AG04450 (cell line): ENCODE data around the gene SYTL1. TPM values are rescaled to one million over a fixed set of nuclear protein-coding genes. Genes with fewer than 3 reads are reported as not detected.

Experiments
- CTCF ChIA-PET: fragments of 300-600, 350-600 bp; formaldehyde crosslinking; extraction: SDS; loops from one replicate; lab custom pipeline; 2022; ENCODE audit warnings: antibody characterized with exemption, inconsistent platforms; lab: Charles Lee
- POLR2A ChIA-PET: fragments of 350-600 bp; formaldehyde crosslinking; extraction: SDS; loops from one replicate; lab custom pipeline; 2021; ENCODE audit warnings: antibody characterized with exemption, inconsistent platforms; lab: Yijun Ruan, JAX
- DNase-seq: peaks from one replicate; pipeline ENCODE4 v3.0.0-alpha.2; 2011; ENCODE audit warnings: low read depth, low spot score
- H3K27ac ChIP-seq: one replicate; pipeline ENCODE4 v1.5.1; 2012; ENCODE audit warnings: low read depth, low read length, control low read depth
- H3K27me3 ChIP-seq: one replicate; pipeline ENCODE4 v1.6.0; 2012; ENCODE audit warnings: low read length; ENCODE audit not compliant: control insufficient read depth, insufficient read depth
- H3K4me3 ChIP-seq: 2 replicates; pipeline ENCODE4 v1.5.1; 2011; ENCODE audit warnings: mild to moderate bottlenecking, low read depth, low read length, control low read depth
- H3K9me3 ChIP-seq: 2 replicates; pipeline ENCODE4 v1.5.1; 2012; ENCODE audit warnings: low read length; ENCODE audit not compliant: control insufficient read depth, insufficient read depth
- polyA plus RNA-seq: library from polyadenylated mRNA; depleted of rRNA; stranded (reverse); fragments of >200 nt; gene quantifications from 2 replicates; pipeline ENCODE4 v1.2.3, GENCODE V29; 2011
- TF ChIP-seq, protein P1 (sequence below): IDR thresholded peaks from 2 replicates; pipeline ENCODE4 v1.5.1; 2011; ENCODE audit warnings: low read depth, low read length, control low read depth, inconsistent platforms

Gene SYTL1
- polyA plus RNA-seq, 1 experiment, result 0.35 TPM

DNA sequence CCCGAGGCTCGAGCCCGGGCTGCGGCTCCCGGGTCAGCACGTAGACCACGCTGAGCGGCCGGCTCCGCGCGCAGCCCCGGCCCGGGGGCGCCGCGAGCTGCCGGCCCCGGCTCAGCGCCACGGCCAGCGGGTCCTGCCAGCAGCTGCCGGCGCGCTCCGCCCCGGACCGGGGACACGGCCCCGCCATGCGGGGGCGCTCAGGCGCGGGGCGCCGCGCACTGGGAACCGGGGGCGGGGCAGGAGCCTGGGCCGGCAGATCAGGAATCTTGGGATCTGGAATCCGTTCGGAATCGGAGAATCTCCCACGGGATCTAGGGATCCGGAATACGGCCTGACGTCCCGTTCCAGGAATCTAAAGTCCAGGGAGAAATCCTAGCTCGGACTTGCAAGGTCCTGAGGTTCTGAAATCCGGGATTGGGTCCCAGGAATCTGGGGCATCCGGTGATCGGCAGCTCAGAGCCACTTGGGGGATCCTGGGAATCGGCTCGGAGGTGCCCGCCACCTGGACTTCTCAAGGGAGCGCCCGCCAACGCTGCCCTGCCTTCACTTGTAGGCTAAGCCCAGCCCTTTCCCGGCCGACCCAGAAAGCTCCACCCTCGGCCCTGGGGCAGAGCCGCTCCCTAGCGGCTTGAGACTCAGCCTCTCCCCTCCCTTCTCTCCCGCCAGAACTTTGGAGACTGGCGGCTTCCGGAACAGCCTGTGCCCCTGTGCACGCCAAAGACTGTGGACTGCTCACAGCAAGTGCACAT, 24.8 kb downstream of the SYTL1 start, which contains the start of gene MAP3K6:
Gene MAP3K6, minus strand, starts transcription at position 551 of the 749 bp plus-strand sequence. Its CDS starts 364 bp downstream, at position 187.
- Histone ChIP-seq H3K27ac (peak within 1 kb of the TSS; percentile 92), H3K27me3 (no peaks in the 10 kb centered on the region), H3K9me3 (no peaks in the 10 kb centered on the region; the same call in 1 of the 2 replicates), H3K4me3 (peak within 1 kb of the TSS; percentile 74)
- ChIA-PET CTCF (interaction anchor here (0.6 to 5.3 kb wide), 16 partner anchors 9 to 1618 kb away, joined by 3 to 75 read pairs (median 6); partner anchors contain the start of genes AHDC1 and CD164L2), POLR2A (interaction anchor here (0.6 to 2.5 kb wide), 9 partner anchors 11 to 255 kb away, joined by 3 to 27 read pairs (median 3); no protein-coding TSS in a partner anchor)
- DNase-seq, result peak; percentile 18
- TF ChIP-seq, protein P1, sequence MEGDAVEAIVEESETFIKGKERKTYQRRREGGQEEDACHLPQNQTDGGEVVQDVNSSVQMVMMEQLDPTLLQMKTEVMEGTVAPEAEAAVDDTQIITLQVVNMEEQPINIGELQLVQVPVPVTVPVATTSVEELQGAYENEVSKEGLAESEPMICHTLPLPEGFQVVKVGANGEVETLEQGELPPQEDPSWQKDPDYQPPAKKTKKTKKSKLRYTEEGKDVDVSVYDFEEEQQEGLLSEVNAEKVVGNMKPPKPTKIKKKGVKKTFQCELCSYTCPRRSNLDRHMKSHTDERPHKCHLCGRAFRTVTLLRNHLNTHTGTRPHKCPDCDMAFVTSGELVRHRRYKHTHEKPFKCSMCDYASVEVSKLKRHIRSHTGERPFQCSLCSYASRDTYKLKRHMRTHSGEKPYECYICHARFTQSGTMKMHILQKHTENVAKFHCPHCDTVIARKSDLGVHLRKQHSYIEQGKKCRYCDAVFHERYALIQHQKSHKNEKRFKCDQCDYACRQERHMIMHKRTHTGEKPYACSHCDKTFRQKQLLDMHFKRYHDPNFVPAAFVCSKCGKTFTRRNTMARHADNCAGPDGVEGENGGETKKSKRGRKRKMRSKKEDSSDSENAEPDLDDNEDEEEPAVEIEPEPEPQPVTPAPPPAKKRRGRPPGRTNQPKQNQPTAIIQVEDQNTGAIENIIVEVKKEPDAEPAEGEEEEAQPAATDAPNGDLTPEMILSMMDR, result peak; percentile 35

DNA sequence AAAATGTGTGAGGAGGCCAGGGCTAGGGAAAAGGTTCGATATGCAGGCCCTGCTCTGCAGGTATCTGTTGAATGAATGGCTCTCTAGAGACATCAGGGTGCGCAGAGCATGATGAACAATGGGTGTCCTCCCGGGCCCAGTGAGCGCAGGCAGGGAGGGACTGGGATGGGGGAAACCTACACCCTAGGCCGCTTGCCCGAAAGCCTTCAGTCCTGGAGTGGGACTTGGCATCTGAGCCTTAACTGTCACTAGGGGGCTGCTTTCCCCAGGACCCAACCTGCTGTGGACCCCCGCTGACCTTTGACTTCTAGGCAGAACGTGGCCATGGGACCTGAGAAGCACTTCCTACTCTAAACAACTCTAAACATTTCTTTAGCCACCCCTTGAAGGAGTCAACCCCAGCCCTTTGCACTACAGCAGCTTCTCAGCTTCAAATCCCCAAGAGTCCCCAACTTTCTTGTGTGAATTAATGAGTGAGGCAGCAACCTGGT, 25.4 kb downstream of the SYTL1 start:
- DNase-seq, result no peak
- no peaks in the 10 kb centered on the region; the same call in 1 of the 2 replicates for H3K9me3 ChIP-seq
- no peak overlapping the region for H3K27ac ChIP-seq
- CTCF ChIA-PET, result interaction anchor here (0.6 to 5.3 kb wide), 11 partner anchors 10 to 427 kb away, joined by 3 to 75 read pairs (median 9); partner anchors contain the start of genes AHDC1 and CD164L2
- H3K27me3 ChIP-seq, result no peaks in the 10 kb centered on the region
- POLR2A ChIA-PET, result interaction anchor here (0.8 to 2.5 kb wide), 4 partner anchors 10 to 67 kb away, joined by 3 to 27 read pairs (median 3); no protein-coding TSS in a partner anchor
- TF ChIP-seq, protein P1, result no peak
- H3K4me3 ChIP-seq, result peak overlapping the region; percentile 74

DNA sequence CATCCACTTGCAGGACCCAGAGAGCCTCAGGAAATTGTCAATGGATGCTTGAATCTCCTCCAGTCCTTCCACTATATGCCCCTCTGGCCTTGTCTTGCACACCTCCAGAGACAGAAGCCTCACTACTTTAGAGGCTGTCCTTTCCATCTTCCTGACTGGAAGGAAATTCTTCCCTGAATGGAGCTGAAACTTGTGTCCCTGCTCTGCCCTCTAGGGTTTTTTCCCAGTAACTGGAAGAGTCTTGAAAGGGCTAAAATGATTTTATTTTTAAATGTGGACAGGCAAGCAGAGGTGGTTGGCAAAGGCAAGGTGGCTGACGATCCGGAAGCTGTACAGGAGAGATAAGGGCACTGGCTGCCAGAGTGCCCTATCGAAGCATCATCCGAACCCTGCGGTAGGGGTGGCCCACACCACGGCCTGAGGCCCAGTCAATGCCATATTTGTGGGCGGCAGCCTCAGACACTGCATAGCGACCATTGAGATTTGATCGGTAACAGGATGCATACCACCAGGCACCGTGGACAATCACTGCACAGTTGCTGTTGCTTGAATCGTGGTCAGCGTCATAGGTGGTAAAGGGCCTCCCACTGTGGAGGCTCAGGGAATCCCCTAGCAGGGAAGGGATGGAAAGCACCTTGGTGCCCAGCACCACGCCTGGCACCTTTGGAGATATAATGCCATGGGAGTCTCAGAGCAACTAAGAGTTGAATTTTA, 27.2 kb downstream of the SYTL1 start:
- no peaks in the 10 kb centered on the region for H3K27me3 ChIP-seq
- no peak overlapping the region for H3K27ac ChIP-seq
- H3K9me3 ChIP-seq, result no peaks in the 10 kb centered on the region; the same call in 1 of the 2 replicates
- no peak for DNase-seq
- POLR2A ChIA-PET, result no interaction called here
- CTCF ChIA-PET, result interaction anchor here (0.5 to 5.3 kb wide), 6 partner anchors 12 to 253 kb away, joined by 3 to 75 read pairs (median 6); no protein-coding TSS in a partner anchor
- TF ChIP-seq, protein P1, result peak; percentile 47
- H3K4me3 ChIP-seq, result no peak overlapping the region

DNA sequence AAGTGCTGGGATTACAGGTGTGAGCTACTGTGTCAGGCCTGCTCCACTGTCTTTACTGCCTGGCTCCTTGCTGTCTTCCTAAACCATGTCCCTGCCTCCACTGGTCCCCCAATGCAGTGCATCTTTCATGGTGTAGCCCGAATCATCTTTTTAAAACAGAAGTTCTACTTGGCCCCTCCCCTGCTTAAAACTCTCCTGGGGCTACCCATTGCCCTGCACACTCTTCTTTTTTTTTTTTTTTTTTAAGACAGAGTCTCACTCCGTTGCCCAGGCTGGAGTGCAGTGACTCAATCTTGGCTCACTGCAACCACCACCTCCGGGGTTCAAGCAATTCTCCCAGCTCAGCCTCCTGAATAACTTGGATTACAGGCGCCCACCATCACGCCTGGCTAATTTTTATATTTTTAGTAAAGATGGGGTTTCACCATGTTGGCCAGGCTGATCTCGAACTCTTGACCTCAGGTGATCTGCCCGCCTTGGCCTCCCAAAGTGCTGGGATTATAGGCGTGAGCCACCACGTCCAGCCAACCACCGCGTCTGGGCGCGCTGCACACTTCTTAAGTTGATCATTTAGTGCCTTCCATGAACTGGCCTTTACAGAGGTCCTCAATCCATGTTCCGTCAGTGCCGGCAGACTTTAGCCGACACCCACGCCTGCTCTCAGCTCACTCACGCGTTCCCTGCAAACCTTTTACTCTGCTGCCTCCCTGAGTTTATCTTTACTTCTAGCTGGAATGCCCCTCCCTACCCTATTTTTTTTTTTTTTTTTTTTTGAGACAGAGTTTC, 30.4 kb downstream of the SYTL1 start:
- no peak overlapping the region for H3K4me3 ChIP-seq
- H3K27ac ChIP-seq, result no peak overlapping the region
- TF ChIP-seq, protein P1, result no peak
- POLR2A ChIA-PET, result no interaction called here
- DNase-seq, result no peak
- peaks cover 7% of the 10 kb centered on the region for H3K27me3 ChIP-seq
- no peaks in the 10 kb centered on the region for H3K9me3 ChIP-seq
- CTCF ChIA-PET, result interaction anchor here (0.7 to 1.7 kb wide), 4 partner anchors 14 to 40 kb away, joined by 3 to 6 read pairs (median 4); no protein-coding TSS in a partner anchor
